H1 (cell line): ENCODE measurements around the gene HSPA2. TPM values are rescaled to one million over a fixed set of nuclear protein-coding genes. Genes with fewer than 3 reads are reported as not detected.

Experiments
- CTCF ChIA-PET: fragments of 300-600 bp; sonication (Branson Sonifier 250); formaldehyde crosslinking; loops from one replicate; lab custom pipeline; 2021; ENCODE audit not compliant: partially characterized antibody; lab: Charles Lee
- POLR2A ChIA-PET: fragments of 300-600 bp; sonication (Branson Sonifier 250); formaldehyde crosslinking; loops from one replicate; lab custom pipeline; 2021; ENCODE audit warnings: inconsistent platforms; ENCODE audit not compliant: partially characterized antibody; lab: Charles Lee
- DNase-seq, 2 experiments: peaks; one replicate each; pipeline versions ENCODE4 v3.0.0 to v3.0.0-alpha.2; 2010 to 2022; ENCODE audit warnings: low spot score in 2 of 2, low read depth in 1 of 2, mixed read lengths in 1 of 2
- FAIRE-seq: peaks from 2 replicates; lab custom pipeline; 2011; peaks lifted over from hg19 to GRCh38; lab: Jason Lieb, UNC
- H2AFZ ChIP-seq: 2 replicates; pipeline ENCODE4 v1.8.1; 2012; ENCODE audit warnings: low read length, inconsistent platforms
- H2AK5ac ChIP-seq: 2 replicates; pipeline ENCODE4 v1.6.1; 2013; ENCODE audit warnings: low read depth, low read length
- H2BK120ac ChIP-seq: replicated peaks from 2 replicates; pipeline ENCODE3; 2013; ENCODE audit warnings: low read depth, low read length, inconsistent platforms
- H2BK12ac ChIP-seq: 2 replicates; pipeline ENCODE4 v1.6.1; 2013; ENCODE audit warnings: low read depth, low read length
- H2BK15ac ChIP-seq: 2 replicates; pipeline ENCODE4 v1.6.1; 2013; ENCODE audit warnings: low read length
- H2BK20ac ChIP-seq: 2 replicates; pipeline ENCODE4 v1.6.1; 2013; ENCODE audit warnings: low read length
- H2BK5ac ChIP-seq: 2 replicates; pipeline ENCODE4 v1.6.1; 2013; ENCODE audit warnings: low read depth, low read length
- H3K14ac ChIP-seq: 2 replicates; pipeline ENCODE4 v1.6.1; 2013; ENCODE audit warnings: inconsistent platforms; ENCODE audit not compliant: insufficient read length
- H3K18ac ChIP-seq: 2 replicates; pipeline ENCODE4 v1.6.1; 2013; ENCODE audit warnings: low read length; ENCODE audit errors: extremely low read depth
- H3K23ac ChIP-seq: 2 replicates; pipeline ENCODE4 v1.6.1; 2013; ENCODE audit warnings: inconsistent platforms; ENCODE audit not compliant: insufficient read length
- H3K23me2 ChIP-seq: 2 replicates; pipeline ENCODE4 v1.6.1; 2013; ENCODE audit warnings: low read depth, low read length
- H3K27ac ChIP-seq: 2 replicates; pipeline ENCODE4 v1.6.1; 2011; ENCODE audit warnings: low read depth, low read length, inconsistent platforms
- H3K27me3 ChIP-seq, 4 experiments: replicated peaks in 1 of 4; 1 replicate in 1 of 4; 2 replicates in 3 of 4; pipeline versions ENCODE4 v1.6.1 to v1.8.1; 2011 to 2013; ENCODE audit warnings: low read length in 3 of 4, mild to moderate bottlenecking in 3 of 4, inconsistent platforms in 2 of 4, mixed read lengths in 2 of 4, moderate library complexity in 1 of 4; ENCODE audit not compliant: control insufficient read depth in 3 of 4, insufficient read depth in 3 of 4; ENCODE audit errors: extremely low read depth in 1 of 4
- H3K36me3 ChIP-seq, 4 experiments: 2 replicates each; pipeline versions ENCODE4 v1.6.1 to v1.8.1; 2011 to 2013; ENCODE audit warnings: mild to moderate bottlenecking in 4 of 4, low read length in 3 of 4, moderate library complexity in 2 of 4, control low read depth in 1 of 4, inconsistent platforms in 1 of 4; ENCODE audit not compliant: insufficient read depth in 4 of 4, control insufficient read depth in 2 of 4
- H3K4ac ChIP-seq: replicated peaks from 2 replicates; pipeline ENCODE3; 2013; ENCODE audit warnings: low read length, low read depth, mixed read lengths, inconsistent platforms; ENCODE audit not compliant: insufficient read length
- H3K4me1 ChIP-seq, 4 experiments: replicated peaks in 1 of 4; 1 replicate in 1 of 4; 2 replicates in 3 of 4; pipeline versions ENCODE4 v1.6.1 to v1.8.1; 2011 to 2013; ENCODE audit warnings: low read length in 3 of 4, inconsistent platforms in 2 of 4, mixed read lengths in 1 of 4; ENCODE audit not compliant: insufficient read depth in 4 of 4, control insufficient read depth in 3 of 4
- H3K4me2 ChIP-seq, 2 experiments: 2 replicates each; pipeline versions ENCODE4 v1.6.1 to v1.8.1; 2011 to 2013; ENCODE audit warnings: low read depth in 2 of 2, low read length in 2 of 2, control low read depth in 1 of 2, inconsistent platforms in 1 of 2, mild to moderate bottlenecking in 1 of 2; ENCODE audit not compliant: insufficient read depth in 1 of 2
- H3K4me3 ChIP-seq, 4 experiments: fragments of 200-600, 300-600 bp in 1 of 4; sonication (generic), shearing (Covaris generic), sonication (Bioruptor Twin) in 1 of 4; 2 replicates each; pipeline versions ENCODE4 v1.5.1 to v1.8.1; 2011 to 2016; ENCODE audit warnings: low read length in 4 of 4, low read depth in 3 of 4, control low read depth in 2 of 4, inconsistent platforms in 2 of 4, mild to moderate bottlenecking in 2 of 4, mixed read lengths in 1 of 4, moderate library complexity in 1 of 4; ENCODE audit not compliant: insufficient read depth in 2 of 4; ENCODE audit errors: extremely low read depth in 1 of 4
- H3K56ac ChIP-seq: replicated peaks from 2 replicates; pipeline ENCODE3; 2013; ENCODE audit warnings: low read depth, mild to moderate bottlenecking, mixed read lengths, low read length, inconsistent platforms; ENCODE audit not compliant: insufficient read length
- H3K79me1 ChIP-seq: 2 replicates; pipeline ENCODE4 v1.6.1; 2013; ENCODE audit warnings: low read depth, low read length, control low read depth
- H3K79me2 ChIP-seq, 2 experiments: 2 replicates each; pipeline versions ENCODE4 v1.6.1 to v1.8.1; 2012 to 2013; ENCODE audit warnings: low read length in 2 of 2, mild to moderate bottlenecking in 2 of 2, inconsistent platforms in 1 of 2; ENCODE audit not compliant: insufficient read depth in 2 of 2, control insufficient read depth in 1 of 2
- H3K9ac ChIP-seq, 4 experiments: replicated peaks in 1 of 4; 1 replicate in 1 of 4; 2 replicates in 3 of 4; pipeline versions ENCODE4 v1.6.1 to v1.8.1; 2011 to 2013; ENCODE audit warnings: low read depth in 3 of 4, low read length in 3 of 4, control low read depth in 2 of 4, mild to moderate bottlenecking in 2 of 4, moderate library complexity in 2 of 4, inconsistent platforms in 1 of 4; ENCODE audit errors: extremely low read depth in 1 of 4
- H3K9me3 ChIP-seq, 2 experiments: 2 replicates each; pipeline versions ENCODE4 v1.6.1 to v1.8.1; 2012 to 2013; ENCODE audit warnings: mild to moderate bottlenecking in 2 of 2, moderate library complexity in 2 of 2, control low read depth in 1 of 2, inconsistent platforms in 1 of 2, low read depth in 1 of 2, low read length in 1 of 2, mixed read lengths in 1 of 2; ENCODE audit not compliant: insufficient read depth in 2 of 2
- H4K20me1 ChIP-seq, 2 experiments: replicated peaks in 1 of 2; 2 replicates each; pipeline versions ENCODE3 to v1.8.1; 2011 to 2013; ENCODE audit warnings: inconsistent platforms in 2 of 2, low read length in 2 of 2, mild to moderate bottlenecking in 1 of 2; ENCODE audit not compliant: insufficient read depth in 2 of 2, control insufficient read depth in 1 of 2
- H4K5ac ChIP-seq: 2 replicates; pipeline ENCODE4 v1.6.1; 2013; ENCODE audit warnings: low read length, low read depth, mixed read lengths, inconsistent platforms; ENCODE audit not compliant: insufficient read length
- H4K8ac ChIP-seq: 2 replicates; pipeline ENCODE4 v1.8.0; 2013; ENCODE audit warnings: mild to moderate bottlenecking, moderate library complexity, low read length, inconsistent platforms; ENCODE audit not compliant: insufficient read depth; ENCODE audit errors: extremely low read depth
- H4K91ac ChIP-seq: replicated peaks from 2 replicates; pipeline ENCODE3; 2013; ENCODE audit warnings: low read length, mixed read lengths, inconsistent platforms; ENCODE audit not compliant: insufficient read length
- MAX ChIP-seq: IDR thresholded peaks from 2 replicates; pipeline ENCODE4 v1.6.1; 2012; ENCODE audit warnings: inconsistent platforms
- SP4 ChIP-seq: IDR thresholded peaks from 2 replicates; pipeline ENCODE4 v1.6.1; 2012; ENCODE audit warnings: low read length, inconsistent platforms
- WGBS, 2 experiments: shearing (Covaris generic) in 1 of 2; methylation state at CpG; one replicate each; pipeline versions ENCODE4 v1.1.6 to v1.1.7; 2013 to 2015; ENCODE audit warnings: low lambda C conversion rate in 2 of 2, mixed read lengths in 2 of 2, inconsistent platforms in 1 of 2, low coverage in 1 of 2, missing lambda C conversion rate in 1 of 2; ENCODE audit not compliant: insufficient replicate concordance in 2 of 2, insufficient coverage in 1 of 2, insufficient read length in 1 of 2; ENCODE audit errors: extremely low coverage in 1 of 2, missing lambda C conversion rate in 1 of 2; 5-methylcytosine and 5-hydroxymethylcytosine counted together
- polyA plus RNA-seq, 7 experiments: library from polyadenylated mRNA; depleted of rRNA in 3 of 7; stranded (reverse) in 5 of 7; unstranded in 2 of 7; fragments of >200 nt in 5 of 7; fragments of 200-250 nt in 2 of 7; gene quantifications; 1 replicate in 5 of 7; 2 replicates in 1 of 7; 4 replicates in 1 of 7; pipeline versions ENCODE4 v1.2.1 to v1.2.3, GENCODE V29; 2011 to 2013; ENCODE audit warnings: missing spikeins in 2 of 7, mixed read lengths in 2 of 7
- total RNA-seq: library from RNA; stranded (reverse); fragmentation: NEBNext Ultra II Directional; extraction: Animal tissue kit (Norgen Biotek cat#: 25700); gene quantifications from 2 replicates; pipeline ENCODE4 v1.2.1, GENCODE V29; 2021

Gene HSPA2
- total and polyA plus RNA-seq, 2 of the 8 experiments (the other 6 are each of a cell fraction or from before 2014, with no cell fraction given) = 30.5 to 82.9 TPM

- peak overlapping the region; percentile 70 for H3K56ac ChIP-seq
- no peak overlapping the region for H3K23ac ChIP-seq
- peaks cover 0 to 2% of the 10 kb centered on the region in 2 experiments for H4K20me1 ChIP-seq
- peak overlapping the region; percentile 20 to 61 (median 33); a peak in 7 of 8 replicates for H3K4me3 ChIP-seq
- peak overlapping the region; percentile 62; the same call in 1 of the 2 replicates for H2BK15ac ChIP-seq
- peak overlapping the region in 1 of 4 experiments; percentile 15; a peak in 2 of 7 replicates for H3K9ac ChIP-seq
- ChIA-PET CTCF (interaction anchor here (0.8 to 2.8 kb wide), 4 partner anchors 11 to 94 kb away, joined by 3 to 12 read pairs (median 3); no protein-coding TSS in a partner anchor), POLR2A (interaction anchor here (0.8 to 5.4 kb wide), 11 partner anchors 9 to 104 kb away, joined by 3 to 35 read pairs (median 5); partner anchors contain the start of gene ZBTB1)
- no peak overlapping the region for H2AFZ ChIP-seq
- H3K79me2 ChIP-seq = peaks cover 0 to 35% of the 10 kb centered on the region in 2 experiments; a peak in 2 of 4 replicates
- H3K4me2 ChIP-seq = peak overlapping the region; percentile 49 to 72
- peaks cover 0 to 17% (median 3%) of the 10 kb centered on the region in 4 experiments; a peak in 4 of 7 replicates for H3K4me1 ChIP-seq
- no peak for FAIRE-seq
- H3K9me3 ChIP-seq = peaks cover 19 to 21% of the 10 kb centered on the region in 2 experiments
- H4K8ac ChIP-seq = peak overlapping the region; percentile 83; the same call in 1 of the 2 replicates
- H2BK12ac ChIP-seq = peak overlapping the region; percentile 92
- H3K79me1 ChIP-seq = no peaks in the 10 kb centered on the region; the same call in 1 of the 2 replicates
- no peak overlapping the region for H3K27ac ChIP-seq
- no peak overlapping the region for H2BK120ac ChIP-seq
- H2AK5ac ChIP-seq = peak overlapping the region; percentile 96; the same call in 1 of the 2 replicates
- peak in 1 of 2 experiments; percentile 73 for DNase-seq
- H2BK5ac ChIP-seq = peak overlapping the region; percentile 67; the same call in 1 of the 2 replicates
- no peak overlapping the region for H3K4ac ChIP-seq
- 76% methylated on average over 60 of the region's 61 CpGs; no CpG with 5 or more reads in 1 of the 2 experiments for WGBS, 2 experiments
- TF ChIP-seq SP4 = no peak
- peak; percentile 8; the same call in 1 of the 2 replicates for TF ChIP-seq MAX
- no peak overlapping the region for H3K14ac ChIP-seq
- H3K27me3 ChIP-seq = peaks cover 0 to 3% (median 0%) of the 10 kb centered on the region in 4 experiments; a peak in 1 of 7 replicates
- H3K18ac ChIP-seq = 0 out of 2 replicates have a peak overlapping the region, but pooled peaks have one; percentile 9
- H3K36me3 ChIP-seq = peaks cover 0 to 8% (median 0%) of the 10 kb centered on the region in 4 experiments; a peak in 1 of 8 replicates
- peak overlapping the region; percentile 60 for H4K91ac ChIP-seq
- H4K5ac ChIP-seq = no peak overlapping the region
- H3K23me2 ChIP-seq = peaks cover 7% of the 10 kb centered on the region
- no peak overlapping the region for H2BK20ac ChIP-seq
Observed at GRCh38 chr14:64541972-64542835, 1.7 kb downstream of the HSPA2 start.
